ENCODE results near the gene NCAPG2. TPM values are rescaled to one million over a fixed set of nuclear protein-coding genes. Genes with fewer than 3 reads are reported as not detected.

The NCAPG2 gene
- total RNA-seq, 1 experiment from 2014 or later: 99.2 TPM

DNA sequence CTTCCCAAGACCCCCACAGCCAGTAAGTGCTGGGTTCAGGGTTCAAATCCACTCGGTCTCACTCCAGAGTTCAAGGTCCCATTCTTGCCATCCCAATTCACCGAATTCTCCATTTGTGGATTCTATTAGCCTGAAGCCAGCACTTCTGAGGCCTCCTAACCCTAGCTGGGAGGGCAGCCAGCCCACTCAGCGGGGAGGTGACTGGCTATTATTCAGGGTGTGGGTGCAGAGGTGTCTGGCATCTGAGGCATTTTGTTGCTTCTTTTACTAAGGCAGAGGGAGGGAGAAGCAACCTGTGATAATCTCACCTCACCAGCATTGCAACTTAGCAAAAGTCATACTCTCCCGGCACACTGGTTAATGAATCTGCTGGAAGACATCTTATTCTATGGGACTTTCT, 108.3 kb downstream of the NCAPG2 start (continued):
- TF ChIP-seq, protein P1, sequence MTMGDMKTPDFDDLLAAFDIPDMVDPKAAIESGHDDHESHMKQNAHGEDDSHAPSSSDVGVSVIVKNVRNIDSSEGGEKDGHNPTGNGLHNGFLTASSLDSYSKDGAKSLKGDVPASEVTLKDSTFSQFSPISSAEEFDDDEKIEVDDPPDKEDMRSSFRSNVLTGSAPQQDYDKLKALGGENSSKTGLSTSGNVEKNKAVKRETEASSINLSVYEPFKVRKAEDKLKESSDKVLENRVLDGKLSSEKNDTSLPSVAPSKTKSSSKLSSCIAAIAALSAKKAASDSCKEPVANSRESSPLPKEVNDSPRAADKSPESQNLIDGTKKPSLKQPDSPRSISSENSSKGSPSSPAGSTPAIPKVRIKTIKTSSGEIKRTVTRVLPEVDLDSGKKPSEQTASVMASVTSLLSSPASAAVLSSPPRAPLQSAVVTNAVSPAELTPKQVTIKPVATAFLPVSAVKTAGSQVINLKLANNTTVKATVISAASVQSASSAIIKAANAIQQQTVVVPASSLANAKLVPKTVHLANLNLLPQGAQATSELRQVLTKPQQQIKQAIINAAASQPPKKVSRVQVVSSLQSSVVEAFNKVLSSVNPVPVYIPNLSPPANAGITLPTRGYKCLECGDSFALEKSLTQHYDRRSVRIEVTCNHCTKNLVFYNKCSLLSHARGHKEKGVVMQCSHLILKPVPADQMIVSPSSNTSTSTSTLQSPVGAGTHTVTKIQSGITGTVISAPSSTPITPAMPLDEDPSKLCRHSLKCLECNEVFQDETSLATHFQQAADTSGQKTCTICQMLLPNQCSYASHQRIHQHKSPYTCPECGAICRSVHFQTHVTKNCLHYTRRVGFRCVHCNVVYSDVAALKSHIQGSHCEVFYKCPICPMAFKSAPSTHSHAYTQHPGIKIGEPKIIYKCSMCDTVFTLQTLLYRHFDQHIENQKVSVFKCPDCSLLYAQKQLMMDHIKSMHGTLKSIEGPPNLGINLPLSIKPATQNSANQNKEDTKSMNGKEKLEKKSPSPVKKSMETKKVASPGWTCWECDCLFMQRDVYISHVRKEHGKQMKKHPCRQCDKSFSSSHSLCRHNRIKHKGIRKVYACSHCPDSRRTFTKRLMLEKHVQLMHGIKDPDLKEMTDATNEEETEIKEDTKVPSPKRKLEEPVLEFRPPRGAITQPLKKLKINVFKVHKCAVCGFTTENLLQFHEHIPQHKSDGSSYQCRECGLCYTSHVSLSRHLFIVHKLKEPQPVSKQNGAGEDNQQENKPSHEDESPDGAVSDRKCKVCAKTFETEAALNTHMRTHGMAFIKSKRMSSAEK (CRISPR knock-in tag; IDR thresholded peaks at IDR 0.05; ENCODE audit: borderline replicate concordance): no peak
- TF ChIP-seq, protein P2, sequence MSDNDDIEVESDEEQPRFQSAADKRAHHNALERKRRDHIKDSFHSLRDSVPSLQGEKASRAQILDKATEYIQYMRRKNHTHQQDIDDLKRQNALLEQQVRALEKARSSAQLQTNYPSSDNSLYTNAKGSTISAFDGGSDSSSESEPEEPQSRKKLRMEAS (CRISPR knock-in tag; IDR thresholded peaks at IDR 0.05): no peak
- TF ChIP-seq PRDM15 (CRISPR knock-in tag; IDR thresholded peaks at IDR 0.05) (no peak), USF1 (CRISPR knock-in tag; IDR thresholded peaks at IDR 0.05) (no peak), ZNF671 (CRISPR knock-in tag; IDR thresholded peaks at IDR 0.05) (no peak), HMGA2 (CRISPR knock-in tag; IDR thresholded peaks at IDR 0.05) (no peak), PREB (CRISPR knock-in tag; IDR thresholded peaks at IDR 0.05; ENCODE audit: borderline replicate concordance) (no peak)
- TF ChIP-seq, protein P3, sequence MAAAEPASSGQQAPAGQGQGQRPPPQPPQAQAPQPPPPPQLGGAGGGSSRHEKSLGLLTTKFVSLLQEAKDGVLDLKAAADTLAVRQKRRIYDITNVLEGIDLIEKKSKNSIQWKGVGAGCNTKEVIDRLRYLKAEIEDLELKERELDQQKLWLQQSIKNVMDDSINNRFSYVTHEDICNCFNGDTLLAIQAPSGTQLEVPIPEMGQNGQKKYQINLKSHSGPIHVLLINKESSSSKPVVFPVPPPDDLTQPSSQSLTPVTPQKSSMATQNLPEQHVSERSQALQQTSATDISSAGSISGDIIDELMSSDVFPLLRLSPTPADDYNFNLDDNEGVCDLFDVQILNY (CRISPR knock-in tag; IDR thresholded peaks at IDR 0.05): no peak

- no peak for DNase-seq (ENCODE audit: low spot score)
- Mint-ChIP-seq H3K4me1 (0 out of 2 replicates have a peak, but pooled peaks cover 2% of the 10 kb centered on the region), H3K36me3 (peaks cover 11% of the 10 kb centered on the region; the same call in 1 of the 2 replicates), H3K4me3 (no peak overlapping the region), H3K27ac (no peak overlapping the region), H3K9me3 (peaks cover 9% of the 10 kb centered on the region; the same call in 1 of the 2 replicates), H3K27me3 (ENCODE audit: low read depth) (no peaks in the 10 kb centered on the region)
- ChIA-PET POLR2A (no interaction called here), CTCF (no interaction called here)
- ATAC-seq: no peak; the same call in 1 of the 2 replicates
- TF ChIP-seq GABPB1 (CRISPR knock-in tag; IDR thresholded peaks at IDR 0.05) (no peak), ARID4B (CRISPR knock-in tag; IDR thresholded peaks at IDR 0.05; ENCODE audit: borderline replicate concordance) (no peak), OVOL2 (CRISPR knock-in tag; IDR thresholded peaks at IDR 0.05; ENCODE audit: borderline replicate concordance) (no peak), ZNF416 (CRISPR knock-in tag; IDR thresholded peaks at IDR 0.05) (no peak), TCF7 (CRISPR knock-in tag; IDR thresholded peaks at IDR 0.05; ENCODE audit: low read depth) (no peak), ZNF423 (CRISPR knock-in tag; IDR thresholded peaks at IDR 0.05) (no peak), MXD4 (CRISPR knock-in tag; IDR thresholded peaks at IDR 0.05; ENCODE audit: borderline replicate concordance) (no peak), ELF4 (CRISPR knock-in tag; IDR thresholded peaks at IDR 0.05; ENCODE audit: low read depth) (no peak), ZNF138 (CRISPR knock-in tag; conservative IDR thresholded peaks at IDR 0.05) (no peak), NFATC4 (CRISPR knock-in tag; IDR thresholded peaks at IDR 0.05) (no peak)
- TF ChIP-seq, protein P3 (CRISPR knock-in tag; IDR thresholded peaks at IDR 0.05): no peak
- TF ChIP-seq, protein P2 (CRISPR knock-in tag; IDR thresholded peaks at IDR 0.05): no peak
Measured at GRCh38 chr7:158595068-158595467, 109.5 kb downstream of the NCAPG2 start.

All from WTC11 (cell line).